HUES64 (cell line): ENCODE results near the gene ZSCAN29.

Experiments used
- H3K27ac ChIP-seq: 2 replicates; pipeline ENCODE4 v1.7.0; 2013; ENCODE audit warnings: low read depth, low read length, inconsistent platforms
- H3K27me3 ChIP-seq: 2 replicates; pipeline ENCODE4 v1.6.1; 2013; ENCODE audit warnings: mild to moderate bottlenecking, low read length; ENCODE audit not compliant: insufficient read depth
- H3K36me3 ChIP-seq: 2 replicates; pipeline ENCODE4 v1.6.1; 2013; ENCODE audit warnings: mild to moderate bottlenecking, low read length; ENCODE audit not compliant: insufficient read depth
- H3K4me1 ChIP-seq: 2 replicates; pipeline ENCODE4 v1.6.1; 2013; ENCODE audit warnings: mild to moderate bottlenecking, low read length, moderate library complexity; ENCODE audit not compliant: insufficient read depth
- H3K4me3 ChIP-seq: 2 replicates; pipeline ENCODE4 v1.5.1; 2013; ENCODE audit warnings: mild to moderate bottlenecking, low read length, moderate library complexity
- H3K9ac ChIP-seq: 2 replicates; pipeline ENCODE4 v1.6.1; 2013; ENCODE audit warnings: mild to moderate bottlenecking, low read depth, low read length
- H3K9me3 ChIP-seq: 2 replicates; pipeline ENCODE4 v1.6.1; 2013; ENCODE audit warnings: low read depth, low read length; ENCODE audit not compliant: insufficient read depth
- WGBS: fragments of 150-250, 120-280 bp; methylation state at CpG from one replicate; pipeline ENCODE4 v1.1.7; 2013; ENCODE audit warnings: missing lambda C conversion rate; 5-methylcytosine and 5-hydroxymethylcytosine counted together

ZSCAN29 gene

GRCh38 chr15:43314171-43314570, 56.7 kb downstream of the ZSCAN29 start:
- Histone ChIP-seq H3K9me3 (no peaks in the 10 kb centered on the region), H3K27ac (no peak overlapping the region), H3K36me3 (no peaks in the 10 kb centered on the region), H3K9ac (no peak overlapping the region), H3K27me3 (peaks cover 6% of the 10 kb centered on the region; the same call in 1 of the 2 replicates), H3K4me3 (no peak overlapping the region), H3K4me1 (no peaks in the 10 kb centered on the region)
- WGBS = 93% methylated on average over 3 of the region's 3 CpGs

GRCh38 chr15:43312378-43312777, 58.5 kb downstream of the ZSCAN29 start:
- H3K27ac ChIP-seq = no peak overlapping the region
- peaks cover 6% of the 10 kb centered on the region; the same call in 1 of the 2 replicates for H3K27me3 ChIP-seq
- no peaks in the 10 kb centered on the region for H3K36me3 ChIP-seq
- no peak overlapping the region for H3K4me3 ChIP-seq
- no peaks in the 10 kb centered on the region for H3K9me3 ChIP-seq
- 80% methylated on average over 4 of the region's 4 CpGs for WGBS
- no peak overlapping the region for H3K9ac ChIP-seq
- no peaks in the 10 kb centered on the region for H3K4me1 ChIP-seq
